Measurements from ENCODE around the gene DDX51. TPM values are rescaled to one million over a fixed set of nuclear protein-coding genes. Genes with fewer than 3 reads are reported as not detected.

The DDX51 gene
- total and polyA plus RNA-seq, 2 experiments from 2014 or later: 6.8 to 16.1 TPM

DNA sequence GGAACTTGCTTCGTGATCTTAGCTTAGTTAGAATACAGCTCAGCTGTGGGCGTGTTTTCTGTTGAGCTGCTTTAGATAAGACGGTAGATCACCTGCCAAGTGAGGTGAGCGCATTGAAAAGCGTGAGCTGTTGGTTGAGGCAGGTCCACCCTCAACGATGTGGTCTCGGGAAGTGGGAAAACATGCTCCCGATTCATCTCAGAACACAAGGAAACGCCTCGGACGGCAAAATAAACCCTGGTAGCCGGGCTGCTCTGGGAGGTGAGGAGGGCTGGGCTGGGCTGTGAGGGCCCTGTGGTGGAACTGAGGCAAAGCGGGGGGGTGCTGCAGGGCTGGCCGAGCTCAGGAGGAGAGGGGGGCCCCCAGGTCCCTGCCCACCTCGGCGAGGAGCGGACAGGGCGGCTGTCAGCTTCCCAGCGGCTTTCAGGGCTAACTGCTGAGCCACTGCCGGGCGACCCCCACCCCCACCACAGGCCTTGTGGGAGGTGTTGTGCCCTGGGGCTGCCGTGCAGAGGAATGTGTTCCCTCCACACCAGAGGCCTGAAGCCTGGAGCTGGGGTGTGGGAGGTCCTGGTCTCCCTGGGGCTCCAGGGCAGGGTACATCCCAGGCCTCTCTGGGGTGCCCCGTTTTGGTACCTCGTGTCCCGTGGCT, 30.8 kb upstream of the DDX51 start:
- Histone ChIP-seq H3K4me2 (no peak overlapping the region), H3K4me3 (no peak overlapping the region), H3K9me2 (replicated peaks; ENCODE audit: insufficient read depth) (no peaks in the 10 kb centered on the region), H3K36me3 (replicated peaks; ENCODE audit: insufficient read depth, low read depth) (no peaks in the 10 kb centered on the region), H2AFZ (no peak overlapping the region), H3K4me1 (ENCODE audit: insufficient read depth) (no peaks in the 10 kb centered on the region), H3K27me3 (peaks cover 36% of the 10 kb centered on the region), H3K9me3 (ENCODE audit: low read depth) (no peaks in the 10 kb centered on the region), H4K20me1 (ENCODE audit: insufficient read depth, poor library complexity, severe bottlenecking) (no peaks in the 10 kb centered on the region), H3K79me2 (no peaks in the 10 kb centered on the region), H3K27ac (no peak overlapping the region)
- TF ChIP-seq, protein P1, sequence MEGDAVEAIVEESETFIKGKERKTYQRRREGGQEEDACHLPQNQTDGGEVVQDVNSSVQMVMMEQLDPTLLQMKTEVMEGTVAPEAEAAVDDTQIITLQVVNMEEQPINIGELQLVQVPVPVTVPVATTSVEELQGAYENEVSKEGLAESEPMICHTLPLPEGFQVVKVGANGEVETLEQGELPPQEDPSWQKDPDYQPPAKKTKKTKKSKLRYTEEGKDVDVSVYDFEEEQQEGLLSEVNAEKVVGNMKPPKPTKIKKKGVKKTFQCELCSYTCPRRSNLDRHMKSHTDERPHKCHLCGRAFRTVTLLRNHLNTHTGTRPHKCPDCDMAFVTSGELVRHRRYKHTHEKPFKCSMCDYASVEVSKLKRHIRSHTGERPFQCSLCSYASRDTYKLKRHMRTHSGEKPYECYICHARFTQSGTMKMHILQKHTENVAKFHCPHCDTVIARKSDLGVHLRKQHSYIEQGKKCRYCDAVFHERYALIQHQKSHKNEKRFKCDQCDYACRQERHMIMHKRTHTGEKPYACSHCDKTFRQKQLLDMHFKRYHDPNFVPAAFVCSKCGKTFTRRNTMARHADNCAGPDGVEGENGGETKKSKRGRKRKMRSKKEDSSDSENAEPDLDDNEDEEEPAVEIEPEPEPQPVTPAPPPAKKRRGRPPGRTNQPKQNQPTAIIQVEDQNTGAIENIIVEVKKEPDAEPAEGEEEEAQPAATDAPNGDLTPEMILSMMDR (IDR thresholded peaks at IDR 0.05; ENCODE audit: poor library complexity): no peak
- TF ChIP-seq EZH2phosphoT487 (IDR thresholded peaks at IDR 0.05; ENCODE audit: low read depth, severe bottlenecking, unreplicated experiment) (no peak), EZH2 (IDR thresholded peaks at IDR 0.05; ENCODE audit: borderline replicate concordance) (no peak)
- DNase-seq (ENCODE audit: low spot score): no peak
- 62% methylated on average over 17 of the region's 25 CpGs for WGBS (ENCODE audit: low lambda C conversion rate, missing lambda C conversion rate)

DNA sequence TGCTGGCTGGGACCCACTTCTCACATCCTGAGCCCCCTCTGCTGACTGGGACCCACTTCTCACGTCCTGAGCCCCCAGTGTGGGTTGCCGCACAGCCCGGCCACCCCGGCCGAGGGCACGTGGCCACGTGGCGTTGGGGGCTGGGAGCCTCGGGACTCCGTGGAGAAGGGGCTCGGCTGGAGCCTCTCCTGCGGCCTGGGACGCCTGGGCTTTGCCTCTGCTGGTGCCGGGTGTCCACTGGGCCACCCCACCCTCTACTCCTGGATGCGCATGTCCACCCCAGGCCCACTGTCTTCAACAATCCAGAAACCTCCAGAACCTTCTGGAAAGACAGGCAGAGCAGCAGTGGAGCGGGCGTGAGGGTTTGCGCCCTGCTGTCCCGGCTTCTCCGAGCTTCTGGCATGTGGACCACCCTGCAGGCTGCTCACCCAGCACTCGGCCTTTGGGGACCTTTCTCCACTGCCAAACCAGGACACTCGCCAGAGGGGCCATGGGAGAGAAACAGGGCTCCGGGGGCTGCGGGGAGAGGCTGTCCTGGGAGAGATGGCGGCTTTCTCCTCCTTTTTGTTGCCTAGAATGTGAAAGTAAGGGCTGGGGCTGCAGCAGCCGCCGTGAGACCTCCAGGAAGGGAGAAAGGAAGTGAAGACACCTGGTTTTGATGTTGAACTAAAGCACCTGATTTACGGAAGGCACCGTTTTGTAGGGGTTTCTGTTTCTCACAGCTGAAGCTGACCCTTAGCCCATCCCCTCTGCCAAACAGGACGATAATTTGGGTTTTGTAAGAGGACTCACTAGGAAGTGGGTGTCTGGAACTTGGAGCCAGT, 30.1 kb upstream of the DDX51 start:
- 87% methylated on average over 26 of the region's 30 CpGs for WGBS (ENCODE audit: low lambda C conversion rate, missing lambda C conversion rate)
- peaks cover 34% of the 10 kb centered on the region for H3K27me3 ChIP-seq

DNA sequence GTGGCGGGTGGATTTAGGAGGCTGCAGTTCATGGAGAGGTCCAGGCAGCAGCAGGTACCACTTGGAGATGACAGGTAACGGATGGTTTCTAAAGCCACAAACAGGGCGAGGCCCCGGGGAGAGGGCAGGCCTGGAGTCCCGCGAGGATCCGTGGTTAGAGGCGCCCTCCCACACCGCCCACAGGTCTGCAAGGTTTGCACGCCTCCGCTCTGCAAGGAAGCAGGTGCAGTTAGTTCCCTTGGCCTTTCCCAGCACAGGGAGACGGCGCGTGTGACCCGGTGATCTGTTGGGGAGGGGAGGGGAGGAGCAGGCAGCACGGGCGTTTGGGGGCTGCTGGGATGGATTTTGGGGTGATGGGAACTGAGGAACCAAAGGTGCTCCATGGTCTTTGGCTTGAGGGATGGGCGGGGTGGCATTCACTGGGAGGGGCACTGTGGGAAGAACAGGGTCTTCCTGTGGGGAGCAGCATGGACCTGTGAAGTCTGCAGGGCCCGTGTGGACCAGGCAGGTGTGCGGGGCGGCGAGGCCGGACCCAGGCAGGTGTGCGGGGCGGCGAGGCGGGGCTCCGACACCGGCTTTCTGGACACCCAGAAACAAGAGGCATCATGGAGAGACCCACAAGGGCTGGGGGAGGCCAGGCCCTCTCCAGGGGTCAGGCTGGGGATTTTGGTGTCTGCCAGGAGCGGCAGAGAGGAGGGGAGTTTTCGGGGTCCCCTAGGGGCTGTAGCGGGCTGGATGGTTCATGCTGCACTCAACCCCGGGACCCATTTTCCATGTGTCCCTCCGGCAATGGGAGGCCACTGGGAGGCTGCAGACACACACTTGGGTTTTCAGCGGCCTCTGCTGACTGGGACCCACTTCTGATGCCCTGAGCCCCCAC, 29.3 kb upstream of the DDX51 start:
- no peak for DNase-seq (ENCODE audit: low spot score)
- no peaks in the 10 kb centered on the region for H4K20me1 ChIP-seq (ENCODE audit: insufficient read depth, poor library complexity, severe bottlenecking)
- H3K4me3 ChIP-seq: no peak overlapping the region
- H3K27me3 ChIP-seq: peaks cover 27% of the 10 kb centered on the region
- no peaks in the 10 kb centered on the region for H3K79me2 ChIP-seq
- WGBS (ENCODE audit: low lambda C conversion rate, missing lambda C conversion rate): 84% methylated on average over 24 of the region's 35 CpGs
- no peaks in the 10 kb centered on the region for H3K36me3 ChIP-seq (replicated peaks; ENCODE audit: insufficient read depth, low read depth)
- no peak overlapping the region for H3K27ac ChIP-seq
- no peaks in the 10 kb centered on the region for H3K9me3 ChIP-seq (ENCODE audit: low read depth)
- H3K4me2 ChIP-seq: no peak overlapping the region
- H2AFZ ChIP-seq: no peak overlapping the region
- TF ChIP-seq EZH2 (IDR thresholded peaks at IDR 0.05; ENCODE audit: borderline replicate concordance) (no peak), EZH2phosphoT487 (IDR thresholded peaks at IDR 0.05; ENCODE audit: low read depth, severe bottlenecking, unreplicated experiment) (no peak)
- TF ChIP-seq, protein P1 (IDR thresholded peaks at IDR 0.05; ENCODE audit: poor library complexity): no peak
- H3K9me2 ChIP-seq (replicated peaks; ENCODE audit: insufficient read depth): no peaks in the 10 kb centered on the region
- H3K4me1 ChIP-seq (ENCODE audit: insufficient read depth): no peaks in the 10 kb centered on the region

More for the DNA sequence above, 30.1 kb upstream of the DDX51 start:
- Histone ChIP-seq H3K4me3 (no peak overlapping the region), H3K36me3 (replicated peaks; ENCODE audit: insufficient read depth, low read depth) (no peaks in the 10 kb centered on the region), H4K20me1 (ENCODE audit: insufficient read depth, poor library complexity, severe bottlenecking) (no peaks in the 10 kb centered on the region), H3K9me3 (ENCODE audit: low read depth) (no peaks in the 10 kb centered on the region), H3K4me1 (ENCODE audit: insufficient read depth) (no peaks in the 10 kb centered on the region), H2AFZ (no peak overlapping the region), H3K9me2 (replicated peaks; ENCODE audit: insufficient read depth) (no peaks in the 10 kb centered on the region), H3K4me2 (no peak overlapping the region), H3K27ac (no peak overlapping the region), H3K79me2 (no peaks in the 10 kb centered on the region)
- DNase-seq (ENCODE audit: low spot score): no peak
- TF ChIP-seq, protein P1 (IDR thresholded peaks at IDR 0.05; ENCODE audit: poor library complexity): no peak
- TF ChIP-seq EZH2 (IDR thresholded peaks at IDR 0.05; ENCODE audit: borderline replicate concordance) (no peak), EZH2phosphoT487 (IDR thresholded peaks at IDR 0.05; ENCODE audit: low read depth, severe bottlenecking, unreplicated experiment) (no peak)

All from hepatocyte (in vitro differentiated cells).